ENCODE data around the gene LRP10. TPM values are rescaled to one million over a fixed set of nuclear protein-coding genes. Genes with fewer than 3 reads are reported as not detected.
"Not testable (repeated sequence)": the region's sequence is repeated elsewhere in the genome, so short reads cannot be mapped to it uniquely, and the experiment has no call there.

The LRP10 gene
- total RNA-seq, 1 experiment from 2014 or later = 31.9 TPM

DNA sequence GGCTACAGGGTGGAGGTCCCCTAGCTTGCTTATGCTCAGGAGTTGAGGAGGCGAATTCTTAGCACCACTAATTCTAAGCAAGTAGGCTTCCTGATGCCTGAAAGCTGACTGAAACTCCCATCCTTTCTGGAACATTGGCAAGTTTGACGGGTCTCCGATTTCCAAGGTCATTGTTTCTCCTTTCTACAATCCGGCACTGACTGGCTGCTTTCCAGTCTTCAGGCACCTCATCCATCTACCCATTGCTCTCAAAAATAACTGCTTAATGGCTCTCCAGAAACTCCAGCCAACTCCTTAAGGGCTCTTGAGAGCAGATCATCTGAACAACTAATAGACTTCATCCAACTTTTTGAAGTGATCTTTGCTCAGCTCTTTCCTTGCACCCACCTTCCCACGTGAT, 24.8 kb downstream of the LRP10 start:
- in situ Hi-C loops (cut with HindIII; ENCODE audit: low pct_unique_long_range_greater_than_20kb, low sequenced_read_pairs) = no loop called here
- DNase-seq (ENCODE audit: low read depth, low spot score) = no peak

DNA sequence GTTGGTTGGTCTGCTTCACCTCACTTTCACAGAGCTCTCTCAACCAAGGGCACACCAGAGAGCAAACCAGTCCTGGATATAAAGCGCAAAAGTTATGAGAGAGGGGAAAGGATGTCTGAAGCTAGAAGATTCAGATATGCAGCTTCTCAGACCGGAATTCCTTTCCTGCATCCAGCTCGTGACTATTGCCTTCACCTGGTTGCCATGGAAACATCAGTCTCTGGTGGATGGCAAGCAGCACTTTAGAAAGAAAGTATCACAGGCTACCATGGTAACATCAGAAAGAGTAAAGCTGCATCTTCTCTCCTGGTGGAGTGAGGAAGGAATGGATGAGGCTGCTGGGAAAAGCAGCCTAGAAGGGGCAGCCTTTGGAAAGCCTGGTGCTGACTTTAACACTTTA, 25.2 kb downstream of the LRP10 start:
- in situ Hi-C loops (cut with HindIII; ENCODE audit: low pct_unique_long_range_greater_than_20kb, low sequenced_read_pairs) = no loop called here
- DNase-seq (ENCODE audit: low read depth, low spot score) = no peak

GRCh38 chr14:22897357-22897756, 25.8 kb downstream of the LRP10 start:
- DNase-seq (ENCODE audit: low read depth, low spot score) = no peak
- in situ Hi-C loops (cut with HindIII; ENCODE audit: low pct_unique_long_range_greater_than_20kb, low sequenced_read_pairs) = no loop called here

DNA sequence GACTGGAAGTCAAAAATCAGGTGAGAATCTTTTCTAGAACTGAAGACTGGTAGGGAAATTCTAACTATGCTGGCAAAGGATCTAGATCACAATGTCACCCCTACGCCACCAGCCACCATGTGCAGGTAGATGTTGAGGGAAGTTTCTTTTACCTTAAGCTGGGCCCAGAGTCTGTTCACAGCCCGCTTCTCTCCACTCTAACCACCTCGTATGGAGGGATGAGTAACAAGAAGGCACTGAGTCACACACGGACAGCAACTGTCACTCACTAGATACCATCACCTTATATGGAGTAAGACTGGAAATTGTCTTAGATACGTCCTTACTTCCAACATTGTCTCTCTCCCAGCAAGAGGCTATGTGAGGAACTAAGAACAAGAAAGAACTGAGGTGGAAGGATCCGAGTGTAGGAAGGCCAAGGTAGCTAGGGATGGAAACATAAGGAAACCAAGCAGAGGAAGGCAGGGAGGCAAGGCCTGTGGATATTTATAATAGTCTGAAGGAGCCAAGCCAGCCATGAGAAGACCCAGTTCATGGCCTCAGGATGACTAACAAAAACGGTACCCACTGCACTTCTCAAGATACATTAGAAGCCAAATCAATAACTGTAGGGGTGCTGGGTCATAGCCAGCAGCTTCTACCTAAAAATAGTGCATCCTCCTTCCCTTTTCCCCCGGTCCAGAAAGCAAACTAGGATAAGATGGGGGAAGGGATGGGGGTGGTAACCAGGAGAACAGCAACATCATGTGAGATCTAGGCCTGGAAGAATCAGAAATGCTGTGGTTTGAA, 27.0 kb downstream of the LRP10 start:
- in situ Hi-C loops (cut with HindIII; ENCODE audit: low pct_unique_long_range_greater_than_20kb, low sequenced_read_pairs) = no loop called here

GRCh38 chr14:22900081-22900799, 28.7 kb downstream of the LRP10 start:
- peak; percentile 82 for DNase-seq (ENCODE audit: low read depth, low spot score)
- in situ Hi-C loops (cut with HindIII; ENCODE audit: low pct_unique_long_range_greater_than_20kb, low sequenced_read_pairs) = no loop called here

More for the DNA sequence above, 27.0 kb downstream of the LRP10 start:
- DNase-seq (ENCODE audit: low read depth, low spot score) = no peak

DNA sequence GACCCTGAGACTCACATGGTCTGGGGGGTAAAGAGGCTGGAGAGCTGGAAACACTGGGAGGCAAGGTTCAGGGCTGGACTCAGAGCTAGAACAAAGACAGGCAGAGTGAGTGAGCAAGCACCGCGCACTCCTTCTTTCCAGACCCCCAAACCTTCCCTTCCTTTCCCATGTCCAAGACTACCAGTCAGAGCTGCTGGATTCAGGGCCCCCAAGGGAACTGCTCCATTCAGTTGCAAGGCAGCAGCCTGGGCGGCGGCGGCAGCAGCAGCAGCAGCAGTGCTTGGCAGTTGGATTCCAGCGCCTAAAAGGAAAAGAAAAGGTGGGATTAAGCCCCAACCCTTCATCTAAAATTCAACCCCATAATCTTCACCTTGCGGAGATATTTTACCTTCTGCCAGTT, 30.3 kb downstream of the LRP10 start:
- in situ Hi-C loops (cut with HindIII; ENCODE audit: low pct_unique_long_range_greater_than_20kb, low sequenced_read_pairs) = no loop called here
- no peak for DNase-seq (ENCODE audit: low read depth, low spot score)

DNA sequence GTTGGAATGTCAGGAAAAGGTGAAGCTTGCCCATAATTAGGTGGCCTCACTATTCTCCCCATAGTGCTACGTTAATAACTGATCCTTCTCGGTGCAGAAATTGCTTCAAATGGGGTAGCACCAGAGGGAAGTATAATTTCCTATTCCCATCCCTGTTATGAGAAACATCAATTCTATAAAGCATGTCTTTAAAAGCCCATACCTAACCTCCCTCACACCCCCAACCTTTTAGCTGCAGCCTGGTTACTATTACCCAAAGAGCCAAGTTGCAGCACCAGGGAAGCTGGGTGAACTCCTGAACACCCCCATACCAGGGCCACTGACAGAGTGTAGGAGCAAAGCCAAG, 32.2 kb downstream of the LRP10 start:
- in situ Hi-C loops (cut with HindIII; ENCODE audit: low pct_unique_long_range_greater_than_20kb, low sequenced_read_pairs) = no loop called here
- no peak for DNase-seq (ENCODE audit: low read depth, low spot score)

DNA sequence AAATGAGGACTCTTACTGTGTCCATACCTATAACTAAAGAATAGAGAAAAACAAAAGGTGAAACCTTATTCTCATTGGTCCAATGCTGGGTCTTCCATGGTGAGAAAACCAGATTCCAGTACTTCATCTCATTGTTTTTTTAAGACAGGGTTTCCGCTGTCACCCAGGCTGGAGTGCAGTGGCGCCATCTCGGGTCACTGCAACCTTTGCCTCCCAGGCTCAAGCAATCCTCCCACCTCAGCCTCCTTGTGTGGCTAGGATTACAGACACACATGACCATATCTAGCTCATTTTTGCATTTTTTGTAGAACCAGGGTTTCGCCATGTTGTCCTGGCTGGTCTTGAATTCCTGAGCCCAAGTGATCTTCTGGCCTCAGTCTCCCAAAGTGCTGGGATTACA, 34.1 kb downstream of the LRP10 start:
- DNase-seq (ENCODE audit: low read depth, low spot score) = no peak
- in situ Hi-C loops (cut with HindIII; ENCODE audit: low pct_unique_long_range_greater_than_20kb, low sequenced_read_pairs) = no loop called here

DNA sequence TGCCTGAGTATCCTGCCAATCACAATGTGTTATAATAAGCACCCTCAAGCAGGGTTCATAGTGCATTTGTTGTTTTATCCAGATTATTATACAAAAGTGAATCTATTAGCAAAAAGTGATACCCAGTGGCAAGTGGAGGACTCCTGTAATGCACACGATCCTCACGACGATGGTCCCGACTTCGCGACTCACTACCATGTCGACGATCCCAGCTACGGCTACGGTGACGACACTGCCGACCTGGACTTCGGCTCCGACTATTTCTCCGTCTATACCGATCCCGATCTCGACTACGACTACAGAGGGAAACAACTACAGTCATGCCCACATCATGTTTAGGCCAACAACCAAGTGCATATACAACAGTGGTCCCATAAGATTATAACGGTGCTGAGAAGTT, 34.5 kb downstream of the LRP10 start:
- in situ Hi-C loops (cut with HindIII; ENCODE audit: low pct_unique_long_range_greater_than_20kb, low sequenced_read_pairs) = no loop called here

GRCh38 chr14:22907429-22907828, 35.9 kb downstream of the LRP10 start:
- in situ Hi-C loops (cut with HindIII; ENCODE audit: low pct_unique_long_range_greater_than_20kb, low sequenced_read_pairs) = no loop called here
- DNase-seq (ENCODE audit: low read depth, low spot score) = no peak

More for the DNA sequence above, 34.5 kb downstream of the LRP10 start:
- no peak for DNase-seq (ENCODE audit: low read depth, low spot score)

DNA sequence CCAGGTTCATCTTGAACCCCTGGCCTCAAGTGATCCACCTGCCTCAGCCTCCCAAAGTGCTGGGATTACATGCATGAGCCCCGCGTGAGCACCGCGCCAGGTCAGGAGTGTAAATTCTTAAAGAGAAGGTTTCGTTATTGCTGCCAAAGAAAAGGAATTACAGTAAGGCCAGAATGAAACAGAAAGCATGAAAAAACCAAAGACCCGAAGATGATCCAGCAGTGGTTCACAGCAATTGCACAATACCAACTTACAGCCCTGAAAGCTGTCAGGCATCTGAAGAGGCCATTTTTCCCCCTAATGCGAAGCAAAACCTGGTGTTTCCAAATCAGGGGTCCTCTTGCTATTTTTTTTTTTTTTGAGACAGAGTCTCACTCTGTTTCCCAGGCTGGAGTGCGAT, 37.1 kb downstream of the LRP10 start:
- in situ Hi-C loops (cut with HindIII; ENCODE audit: low pct_unique_long_range_greater_than_20kb, low sequenced_read_pairs) = no loop called here

DNA sequence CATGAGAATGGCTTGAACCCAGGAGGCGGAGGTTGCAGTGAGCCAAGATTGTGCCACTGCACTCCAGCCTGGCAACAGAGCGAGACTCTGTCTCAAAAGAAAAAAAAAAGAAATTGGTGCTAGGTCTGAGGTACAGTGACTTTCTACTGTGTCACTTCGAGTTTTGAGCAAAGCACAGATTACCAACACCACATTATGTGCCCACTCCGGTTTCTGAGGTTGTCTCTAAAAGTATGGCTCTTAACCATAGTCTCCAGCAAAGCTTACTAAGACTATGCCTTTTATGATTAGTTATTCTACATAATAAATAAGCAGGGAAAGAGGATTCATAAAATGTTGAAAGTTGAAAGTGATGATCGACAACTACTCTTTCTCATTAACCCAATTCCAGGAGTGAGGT, 39.4 kb downstream of the LRP10 start:
- no peak for DNase-seq (ENCODE audit: low read depth, low spot score)
- in situ Hi-C loops (cut with HindIII; ENCODE audit: low pct_unique_long_range_greater_than_20kb, low sequenced_read_pairs) = no loop called here

More for the DNA sequence above, 37.1 kb downstream of the LRP10 start:
- DNase-seq (ENCODE audit: low read depth, low spot score) = no peak

DNA sequence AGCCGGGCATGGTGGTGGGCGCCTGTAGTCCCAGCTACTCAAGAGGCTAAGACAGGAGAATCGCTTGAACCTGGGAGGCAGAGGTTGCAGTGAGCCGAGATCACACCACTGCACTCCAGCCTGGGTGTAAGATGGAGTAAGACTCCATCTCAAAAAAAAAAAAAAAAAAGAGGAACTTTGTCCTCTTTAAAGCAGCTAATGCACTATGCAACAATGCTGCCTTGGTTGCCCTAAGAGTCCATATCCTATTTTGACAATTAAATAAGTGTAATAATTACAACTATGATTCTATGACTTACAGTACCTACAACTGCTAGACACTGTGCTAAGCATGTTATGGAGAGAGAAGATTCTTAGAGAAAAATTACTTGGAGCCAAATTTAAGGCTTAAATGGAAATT, 43.3 kb downstream of the LRP10 start:
- in situ Hi-C loops (cut with HindIII; ENCODE audit: low pct_unique_long_range_greater_than_20kb, low sequenced_read_pairs); DNase-seq (ENCODE audit: low read depth, low spot score): not testable (repeated sequence)

GRCh38 chr14:22915886-22916521, 44.5 kb downstream of the LRP10 start:
- in situ Hi-C loops (cut with HindIII; ENCODE audit: low pct_unique_long_range_greater_than_20kb, low sequenced_read_pairs) = no loop called here
- no peak for DNase-seq (ENCODE audit: low read depth, low spot score)

DNA sequence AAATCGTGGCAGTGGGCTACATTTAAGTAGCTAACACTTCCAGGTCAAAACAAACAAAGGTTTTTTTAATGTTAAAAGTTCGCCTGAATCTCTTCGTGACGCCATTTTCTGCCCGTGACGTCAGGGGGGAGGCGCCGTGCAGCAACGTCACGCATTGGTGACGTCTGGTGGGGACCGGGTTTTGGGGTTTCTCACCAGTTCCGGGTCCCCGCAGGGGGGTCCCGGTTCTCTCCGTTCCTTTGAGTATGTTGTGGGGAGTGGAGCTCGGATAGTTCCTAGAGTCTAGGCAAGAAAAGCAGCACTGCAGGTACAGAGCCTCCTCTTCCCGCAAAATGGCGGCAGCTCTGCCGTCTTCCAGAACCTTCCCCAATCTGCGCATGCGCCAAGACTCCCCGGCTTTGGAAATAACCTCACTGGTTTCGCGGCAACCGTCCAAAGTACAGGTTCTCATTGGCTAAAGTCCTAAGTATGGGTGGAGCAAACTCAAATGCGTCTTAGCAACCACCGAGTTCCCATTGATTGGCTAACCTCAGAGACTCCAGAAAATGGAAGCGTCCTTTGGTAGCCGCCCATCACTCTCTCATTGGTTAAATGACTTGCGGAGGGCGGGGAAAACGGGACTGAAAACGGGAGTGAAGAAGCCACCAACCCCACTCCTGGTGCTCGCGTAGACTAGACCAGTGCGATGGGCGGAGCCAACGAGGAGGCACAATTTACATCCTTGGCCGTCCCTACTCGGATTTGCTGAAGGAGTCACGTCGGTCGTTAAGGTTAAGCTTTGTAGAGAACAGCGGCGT, 47.5 kb downstream of the LRP10 start, which contains the start of gene RBM23:
RBM23 (minus strand) TSS at position 346 of the 797 bp plus-strand sequence.
- DNase-seq (ENCODE audit: low read depth, low spot score) = peak; percentile 100
- in situ Hi-C loops (cut with HindIII; ENCODE audit: low pct_unique_long_range_greater_than_20kb, low sequenced_read_pairs) = no loop called here

- no peak for DNase-seq (ENCODE audit: low read depth, low spot score)
- in situ Hi-C loops (cut with HindIII; ENCODE audit: low pct_unique_long_range_greater_than_20kb, low sequenced_read_pairs) = no loop called here
Observed at GRCh38 chr14:22919601-22919921, 48.0 kb downstream of the LRP10 start.

- no peak for DNase-seq (ENCODE audit: low read depth, low spot score)
- in situ Hi-C loops (cut with HindIII; ENCODE audit: low pct_unique_long_range_greater_than_20kb, low sequenced_read_pairs) = no loop called here
Observed at GRCh38 chr14:22920697-22921096, 49.2 kb downstream of the LRP10 start.

DNA sequence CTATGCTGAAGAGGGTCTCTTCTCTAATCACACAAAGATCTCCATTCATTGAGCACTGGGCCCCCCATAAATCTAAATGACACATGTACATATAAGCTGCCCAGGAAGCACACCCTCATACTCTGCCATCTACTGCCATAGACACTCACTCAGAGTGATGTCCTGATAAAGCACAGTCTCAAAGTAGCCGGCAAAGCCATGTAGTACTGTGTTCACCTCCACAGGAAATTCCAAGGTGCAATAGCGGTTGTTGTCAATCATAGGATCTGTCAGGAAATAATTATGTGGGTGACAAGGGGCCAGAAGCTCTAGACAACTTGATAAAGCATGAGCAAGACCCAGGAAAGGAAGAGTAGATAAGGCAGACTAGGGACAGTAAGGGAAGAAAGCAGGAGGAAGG, 50.8 kb downstream of the LRP10 start:
- no peak for DNase-seq (ENCODE audit: low read depth, low spot score)
- in situ Hi-C loops (cut with HindIII; ENCODE audit: low pct_unique_long_range_greater_than_20kb, low sequenced_read_pairs) = no loop called here
